Umbilical cord (tissue), 2 donors: Measurements from ENCODE around the gene ARFRP1. TPM values are rescaled to one million over a fixed set of nuclear protein-coding genes. Genes with fewer than 3 reads are reported as not detected.
"Not testable (repeated sequence)": the region's sequence is repeated elsewhere in the genome, so short reads cannot be mapped to it uniquely, and the experiment has no call there.

Source experiments
- DNase-seq: peaks from one replicate; pipeline ENCODE4 v3.0.0-alpha.2; 2015; ENCODE audit warnings: low spot score
- total RNA-seq: library from RNA; depleted of rRNA; stranded (reverse); fragments of >200 nt; gene quantifications from one replicate; pipeline ENCODE4 v1.2.3, GENCODE V29; 2014; ENCODE audit warnings: low replicate concordance; ENCODE audit not compliant: insufficient read depth

Gene ARFRP1
- total RNA-seq, 1 donor from 2014 or later: 38.3 TPM

DNA sequence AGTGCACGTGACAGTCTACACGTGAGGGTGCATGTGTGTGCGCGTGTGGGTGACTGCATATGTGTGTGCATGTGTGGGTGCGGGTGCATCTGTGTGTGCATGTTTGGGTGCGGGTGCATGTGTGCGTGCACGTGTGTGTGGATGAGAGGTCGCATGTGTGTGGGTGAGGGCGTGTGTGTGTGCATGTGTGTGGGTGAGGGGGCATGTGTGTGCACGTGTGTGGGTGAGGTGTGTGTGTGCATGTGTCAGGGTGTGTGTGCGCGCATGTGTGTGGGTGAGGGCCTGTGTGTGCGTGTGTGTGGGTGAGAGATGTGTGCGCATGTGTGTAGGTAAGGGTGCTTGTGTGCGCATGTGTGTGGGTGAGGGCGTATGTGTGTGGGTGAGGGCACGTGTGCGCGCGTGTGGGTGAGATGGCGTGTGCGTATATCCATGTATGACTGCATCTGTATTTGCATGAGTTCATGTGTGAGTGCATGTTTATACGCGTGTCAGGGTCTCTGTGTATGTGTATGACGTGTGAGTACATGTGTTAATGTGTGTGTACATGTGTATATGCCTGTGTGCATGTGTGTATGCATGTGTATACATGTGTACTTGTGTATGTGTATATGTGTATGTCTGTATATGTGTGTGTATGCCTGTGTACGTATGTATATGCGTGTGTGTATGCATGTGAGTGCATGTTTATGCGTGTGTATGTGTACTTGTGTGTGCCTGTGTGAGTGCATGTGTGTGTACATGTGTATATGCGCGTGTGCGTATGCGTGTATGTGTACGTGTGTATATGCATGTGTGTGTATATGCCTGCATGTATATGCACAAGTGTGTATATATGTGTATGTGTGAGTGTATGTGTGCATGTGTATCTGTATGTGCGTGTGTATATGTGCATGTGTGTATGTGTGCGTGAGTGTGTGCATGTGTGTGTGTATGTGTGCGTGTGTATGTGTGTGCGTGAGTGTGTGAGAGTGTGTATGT is 24.6 kb upstream of the ARFRP1 start:
- no peak for DNase-seq

GRCh38 chr20:63731410-63731809 is 23.6 kb upstream of the ARFRP1 start:
- DNase-seq: no peak

DNA sequence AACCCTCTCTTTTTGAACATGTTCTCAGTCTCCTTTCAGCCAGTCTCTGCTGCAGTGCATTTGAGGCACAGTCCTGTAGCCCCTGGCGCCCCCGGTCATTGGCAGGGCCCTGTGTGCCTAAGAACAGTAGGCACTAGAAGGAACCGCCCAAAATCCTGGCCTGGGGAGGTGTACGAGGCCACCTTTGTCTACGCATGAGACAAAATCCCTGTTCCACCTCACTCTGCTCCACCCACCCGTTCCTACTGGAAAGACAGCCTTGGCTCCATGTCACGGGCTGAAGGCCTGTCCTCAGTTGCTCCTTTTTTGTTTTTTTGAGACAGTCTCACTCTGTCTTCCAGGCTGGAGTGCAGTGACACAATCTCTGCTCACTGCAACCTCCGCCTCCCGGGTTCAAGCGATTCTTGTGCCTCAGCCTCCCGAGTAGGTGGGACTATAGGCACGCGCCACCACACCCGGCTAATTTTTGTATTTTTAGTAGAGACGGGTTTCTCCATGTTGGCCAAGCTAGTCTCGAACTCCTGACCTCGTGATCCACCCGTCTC is 22.5 kb upstream of the ARFRP1 start:
- not testable (repeated sequence) for DNase-seq

DNA sequence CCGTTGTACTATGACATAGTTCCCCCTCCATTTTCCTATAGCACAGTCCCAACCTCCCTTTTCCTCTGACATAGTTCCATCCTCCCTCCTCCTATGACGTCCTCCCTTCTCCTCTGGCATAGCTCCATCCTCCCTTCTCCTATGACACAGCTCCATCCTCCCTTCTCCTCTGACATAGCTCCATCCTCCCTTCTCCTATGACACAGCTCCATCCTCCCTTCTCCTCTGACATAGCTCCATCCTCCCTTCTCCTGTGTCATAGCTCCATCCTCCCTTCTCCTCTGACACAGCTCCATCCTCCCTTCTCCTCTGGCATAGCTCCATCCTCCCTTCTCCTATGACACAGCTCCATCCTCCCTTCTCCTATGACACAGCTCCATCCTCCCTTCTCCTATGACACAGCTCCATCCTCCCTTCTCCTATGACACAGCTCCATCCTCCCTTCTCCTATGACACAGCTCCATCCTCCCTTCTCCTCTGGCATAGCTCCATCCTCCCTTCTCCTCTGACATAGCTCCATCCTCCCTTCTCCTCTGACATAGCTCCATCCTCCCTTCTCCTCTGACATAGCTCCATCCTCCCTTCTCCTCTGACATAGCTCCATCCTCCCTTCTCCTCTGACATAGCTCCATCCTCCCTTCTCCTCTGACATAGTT is 15.3 kb upstream of the ARFRP1 start:
- not testable (repeated sequence) for DNase-seq

GRCh38 chr20:63718996-63719395 is 11.2 kb upstream of the ARFRP1 start:
- no peak for DNase-seq

DNA sequence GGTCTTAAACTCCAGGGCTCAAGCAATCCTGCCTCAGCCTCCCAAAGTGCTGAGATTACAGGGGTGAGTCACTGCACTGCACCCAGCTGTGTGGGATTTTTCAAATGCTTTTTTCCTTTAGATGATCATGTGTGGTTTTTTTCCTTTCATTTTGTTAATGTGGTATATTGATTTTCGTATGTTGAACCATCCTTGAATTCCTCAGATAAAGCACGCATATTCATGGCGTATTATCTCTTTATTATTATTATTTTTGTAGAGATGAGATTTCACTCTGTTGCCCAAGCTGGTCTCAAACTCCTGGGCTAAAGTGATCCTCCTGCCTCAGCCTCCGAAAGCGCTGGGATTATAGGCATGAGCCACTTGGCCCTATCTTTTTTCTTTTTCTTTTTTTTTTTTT is 7.1 kb upstream of the ARFRP1 start:
- no peak for DNase-seq

DNA sequence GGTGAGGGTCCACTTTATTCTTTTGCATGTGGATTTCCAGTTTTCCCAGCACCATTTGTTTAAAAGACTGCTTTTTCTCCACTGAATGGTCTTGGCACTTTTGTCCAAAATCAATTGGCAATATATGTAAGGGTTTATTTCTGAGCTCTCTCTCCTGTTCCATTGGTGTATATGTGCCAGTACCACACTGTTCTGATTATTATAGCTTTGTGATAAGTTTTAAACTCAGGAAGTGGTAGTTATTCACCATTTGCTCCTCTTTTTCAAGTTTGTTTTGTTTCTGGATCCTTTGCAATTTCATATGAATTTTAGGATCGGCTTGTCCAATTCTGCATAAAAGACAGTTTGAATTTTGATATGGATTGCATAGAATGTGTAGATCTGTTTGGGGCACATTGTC is 4.4 kb upstream of the ARFRP1 start:
- DNase-seq: no peak

DNA sequence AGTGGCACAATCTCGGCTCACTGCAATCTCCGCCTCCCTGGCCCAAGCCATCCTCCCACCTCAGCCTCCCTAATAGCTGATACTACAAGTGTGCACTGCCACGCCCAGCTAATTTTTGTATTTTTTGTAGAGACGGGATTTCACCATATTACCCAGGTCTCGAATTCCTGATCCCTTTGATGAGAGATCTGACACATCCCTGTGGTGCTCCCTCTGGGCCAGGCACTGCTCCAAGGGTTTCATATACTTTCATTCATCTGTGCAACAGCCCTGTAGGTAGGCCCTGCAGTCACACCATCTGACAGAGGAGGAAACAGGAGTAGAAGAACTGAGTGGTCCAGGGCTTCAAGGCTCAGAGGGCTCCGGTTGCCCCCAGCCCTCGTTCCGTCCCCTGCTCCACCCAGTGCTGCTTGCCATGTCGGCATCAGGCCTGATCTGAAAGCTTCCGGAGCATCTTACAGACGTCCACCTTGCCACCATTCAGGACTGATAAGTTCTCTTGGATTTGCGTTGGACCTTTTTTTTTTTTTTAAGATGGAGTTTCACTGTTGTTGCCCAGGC is 3.4 kb upstream of the ARFRP1 start:
- DNase-seq: no peak

GRCh38 chr20:63709149-63709527 is 1.4 kb upstream of the ARFRP1 start:
- DNase-seq: no peak

- DNase-seq: no peak
Observed at GRCh38 chr20:63708301-63709148, 749 bp upstream of the ARFRP1 start.

DNA sequence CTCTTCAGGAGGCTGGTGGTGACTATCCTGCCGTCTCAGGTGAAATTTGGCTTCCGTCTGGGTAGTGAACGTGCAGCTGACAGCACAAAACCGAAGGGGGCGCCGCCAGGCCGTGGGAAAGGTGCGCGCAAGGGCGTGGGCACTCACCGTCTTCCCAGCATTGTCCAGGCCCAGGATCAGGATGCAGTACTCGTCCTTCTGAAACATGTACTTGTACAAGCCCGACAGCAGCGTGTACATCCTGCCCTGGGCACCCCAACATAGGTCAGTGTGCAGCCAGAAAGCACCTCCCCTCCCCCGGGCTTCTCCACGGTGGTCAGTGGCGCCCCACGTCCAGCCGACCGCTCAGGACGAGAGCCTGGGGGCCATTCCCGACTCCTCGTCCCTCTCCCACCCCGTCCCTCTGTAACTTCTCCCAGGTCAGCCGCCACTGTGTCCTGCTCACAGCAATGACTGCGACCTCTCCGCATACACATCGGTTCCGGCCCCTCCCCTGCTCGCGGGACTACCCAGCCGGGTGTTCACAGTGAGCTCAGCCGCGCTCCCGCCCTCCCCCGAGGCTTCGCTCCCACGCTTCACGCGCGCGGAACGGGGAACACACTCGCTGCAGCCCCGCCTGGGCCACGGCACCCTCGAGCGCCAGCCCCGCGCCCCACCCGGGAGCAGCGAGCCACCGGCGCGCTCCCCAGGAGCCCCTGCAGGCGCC is 771 bp downstream of the ARFRP1 start:
- no peak for DNase-seq

GRCh38 chr20:63706027-63706695 is 1.6 kb downstream of the ARFRP1 start:
- no peak for DNase-seq

GRCh38 chr20:63705232-63706026 is 2.3 kb downstream of the ARFRP1 start:
- no peak for DNase-seq

GRCh38 chr20:63704749-63705117 is 3.0 kb downstream of the ARFRP1 start:
- no peak for DNase-seq

- DNase-seq: no peak
Observed at GRCh38 chr20:63703976-63704748, 3.6 kb downstream of the ARFRP1 start.

GRCh38 chr20:63703471-63703975 is 4.3 kb downstream of the ARFRP1 start:
- no peak for DNase-seq

GRCh38 chr20:63702751-63703470 is 4.9 kb downstream of the ARFRP1 start:
- DNase-seq: no peak
